ENCODE measurements around the gene NAV2. TPM values are rescaled to one million over a fixed set of nuclear protein-coding genes. Genes with fewer than 3 reads are reported as not detected.

The NAV2 gene
- total RNA-seq, 1 experiment from 2014 or later: 46.3 TPM

- Histone ChIP-seq H2AFZ (ENCODE audit: low read length) (no peak overlapping the region), H3K9me3 (ENCODE audit: control insufficient read depth, low read depth, low read length) (no peaks in the 10 kb centered on the region), H3K4ac (ENCODE audit: low read depth, low read length) (no peak overlapping the region), H4K8ac (replicated peaks; ENCODE audit: insufficient read length, low read depth, low read length) (no peak overlapping the region), H2BK20ac (ENCODE audit: low read depth, low read length, poor library complexity, severe bottlenecking) (no peak overlapping the region), H3K4me1 (ENCODE audit: insufficient read depth, low read length) (peaks cover 3% of the 10 kb centered on the region; the same call in 1 of the 2 replicates), H3K23me2 (ENCODE audit: insufficient read length, low read depth, low read length, poor library complexity, severe bottlenecking) (no peaks in the 10 kb centered on the region), H3K79me2 (ENCODE audit: insufficient read depth, low read length) (no peaks in the 10 kb centered on the region), H3K27me3 (ENCODE audit: insufficient read depth, low read length) (no peaks in the 10 kb centered on the region), H2BK15ac (ENCODE audit: low read depth, low read length) (no peak overlapping the region), H3K4me2 (ENCODE audit: insufficient read depth, insufficient read length, low read length) (no peak overlapping the region), H3K9ac (ENCODE audit: extremely low read depth, insufficient read length, low read length) (no peak overlapping the region), H4K91ac (ENCODE audit: insufficient read length, low read depth, low read length) (no peak overlapping the region), H4K5ac (ENCODE audit: insufficient read length, low read depth, low read length) (no peak overlapping the region), H3K14ac (ENCODE audit: insufficient read depth, low read length) (no peak overlapping the region), H2BK120ac (ENCODE audit: low read depth, low read length, poor library complexity, severe bottlenecking) (no peak overlapping the region), H3K27ac (ENCODE audit: insufficient read length, low read depth, low read length) (no peak overlapping the region), H3T11ph (ENCODE audit: low read length) (no peak overlapping the region), H2BK12ac (ENCODE audit: insufficient read length, low read depth, low read length) (no peak overlapping the region), H2AK5ac (ENCODE audit: insufficient read length, low read length) (no peak overlapping the region), H3K79me1 (ENCODE audit: insufficient read depth, low read depth, low read length, poor library complexity, severe bottlenecking) (no peaks in the 10 kb centered on the region), H4K20me1 (ENCODE audit: control insufficient read depth, insufficient read depth, insufficient read length) (no peaks in the 10 kb centered on the region), H3K18ac (ENCODE audit: insufficient read length, low read depth, low read length) (no peak overlapping the region), H2BK5ac (ENCODE audit: insufficient read length, low read length) (no peak overlapping the region), H3K23ac (ENCODE audit: insufficient read length, low read depth, low read length) (no peak overlapping the region), H3K56ac (ENCODE audit: insufficient read length, low read depth, low read length) (no peak overlapping the region)
- Mint-ChIP-seq H3K27me3 (ENCODE audit: low read depth) (no peaks in the 10 kb centered on the region), H3K4me3 (no peak overlapping the region), H3K36me3 (ENCODE audit: insufficient read depth in 1 of 3, low read depth in 3 of 3) (peaks cover 12 to 23% (median 19%) of the 10 kb centered on the region in 3 experiments; a peak in 6 of 7 replicates), H3K4me1 (peaks cover 11 to 14% of the 10 kb centered on the region in 2 experiments), H3K9me3 (no peaks in the 10 kb centered on the region), H3K27ac (peak overlapping the region in 1 of 3 experiments; percentile 90; a peak in 1 of 7 replicates)
- no peak for TF ChIP-seq CTCF (conservative IDR thresholded peaks at IDR 0.05)
- DNase-seq: no peak
- WGBS (ENCODE audit: extremely low coverage, insufficient read length, low lambda C conversion rate): no CpG with 5 or more reads among the region's 9 CpGs
Observed at GRCh38 chr11:19939415-19939929, 226.8 kb downstream of the NAV2 start.
